ENCODE results near the gene PAK5. TPM values are rescaled to one million over a fixed set of nuclear protein-coding genes. Genes with fewer than 3 reads are reported as not detected.

The PAK5 gene
- total RNA-seq, 1 donor: not detected

DNA sequence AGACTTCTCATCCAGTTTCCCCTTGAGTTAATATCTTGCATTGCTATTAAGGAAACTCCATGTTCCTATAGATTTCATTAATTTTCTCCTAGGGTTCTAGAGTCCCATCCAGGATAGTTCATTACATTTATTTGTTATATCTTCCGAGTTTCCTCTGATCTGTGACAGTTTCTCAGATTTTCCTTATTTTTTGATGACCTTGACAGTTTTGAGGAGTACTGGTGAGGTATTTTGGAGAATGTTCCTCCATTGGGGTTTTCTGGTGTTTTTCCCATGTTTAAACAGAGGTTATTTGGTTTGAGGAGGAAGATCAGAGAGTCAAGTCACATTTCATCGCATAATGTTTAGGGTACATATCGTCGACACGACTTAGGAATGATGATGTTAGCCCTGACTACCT is 256.7 kb downstream of the PAK5 start:
- no peak for DNase-seq (ENCODE audit: low read depth in 2 of 3, low spot score in 2 of 3)

DNA sequence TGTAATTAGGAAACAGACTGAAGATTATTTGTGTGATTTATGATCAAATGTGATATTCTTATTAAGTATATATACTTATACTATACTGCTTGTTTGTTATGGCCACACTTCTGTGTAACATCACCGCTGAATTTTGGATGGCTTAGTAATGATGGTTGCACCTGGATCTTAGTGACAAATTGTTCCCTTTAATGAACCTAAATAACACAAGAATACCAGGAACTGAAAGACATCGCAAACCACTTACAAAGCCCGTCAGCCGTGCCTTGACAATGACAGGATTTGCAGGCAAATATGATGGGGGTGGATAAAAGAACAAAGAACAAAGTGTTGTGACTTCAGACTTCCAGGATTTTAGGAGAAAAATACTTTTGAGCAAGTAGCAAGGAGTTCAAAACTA is 257.4 kb downstream of the PAK5 start:
- no peak for DNase-seq (ENCODE audit: low read depth in 2 of 3, low spot score in 2 of 3)

DNA sequence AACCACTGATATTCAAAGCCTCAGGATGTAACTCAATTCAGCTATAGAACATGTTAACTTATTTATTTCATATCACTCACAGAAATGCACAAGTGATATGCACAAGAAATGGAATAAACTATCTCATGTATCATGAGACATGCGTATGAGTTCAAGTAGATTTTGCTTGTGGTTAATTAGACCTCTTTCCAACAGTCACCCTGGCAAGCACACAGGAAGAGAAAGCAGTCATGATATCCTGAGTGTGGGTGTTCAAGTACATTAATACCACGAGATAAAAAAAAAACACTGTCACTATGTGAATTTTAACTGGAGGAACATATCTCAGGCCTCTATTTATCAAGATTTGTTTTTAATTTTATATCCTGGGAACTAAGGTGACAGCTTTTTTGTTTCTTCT is 260.3 kb downstream of the PAK5 start:
- DNase-seq (ENCODE audit: low read depth in 2 of 3, low spot score in 2 of 3): peak in 2 of 3 donors; percentile 2 to 8

DNA sequence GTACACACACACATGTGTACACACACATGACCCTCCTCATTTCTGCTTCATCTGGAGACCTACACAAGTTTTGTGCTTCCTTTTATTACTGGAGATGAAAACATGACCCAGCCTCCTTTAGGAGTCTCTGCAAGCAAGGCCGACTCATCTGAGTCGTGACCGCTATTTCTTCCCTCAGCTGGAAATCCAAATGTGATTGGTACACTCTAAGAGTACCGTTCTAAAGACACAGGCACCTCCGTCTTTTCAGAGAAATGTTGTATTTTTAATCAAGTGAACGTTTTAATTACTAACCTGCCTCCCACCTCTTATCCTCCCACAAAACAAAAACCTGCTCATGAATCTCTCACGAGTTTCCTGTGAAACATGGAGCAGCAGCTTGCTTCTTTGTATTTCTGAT is 261.5 kb downstream of the PAK5 start:
- DNase-seq (ENCODE audit: low read depth in 2 of 3, low spot score in 2 of 3): no peak

DNA sequence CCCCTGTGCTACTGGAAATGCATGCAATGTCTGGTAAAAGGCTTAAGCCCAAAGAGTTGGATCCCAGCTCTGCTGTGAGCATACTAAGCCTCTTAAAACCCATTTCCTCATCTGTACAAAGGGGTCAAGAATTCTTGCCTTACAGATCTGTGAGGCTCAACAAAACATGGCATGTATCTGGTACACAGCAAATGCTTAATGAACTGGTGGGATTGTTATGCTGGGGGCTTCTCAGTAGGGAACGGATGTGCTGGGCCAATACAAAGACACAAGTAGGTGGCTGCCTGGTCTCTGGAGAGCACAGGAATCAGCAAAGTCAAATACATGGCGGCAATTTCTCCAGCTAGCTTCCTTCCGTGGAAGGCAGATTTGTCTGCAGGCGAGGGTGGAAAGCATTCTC is 262.2 kb downstream of the PAK5 start:
- no peak for DNase-seq (ENCODE audit: low read depth in 2 of 3, low spot score in 2 of 3)

DNA sequence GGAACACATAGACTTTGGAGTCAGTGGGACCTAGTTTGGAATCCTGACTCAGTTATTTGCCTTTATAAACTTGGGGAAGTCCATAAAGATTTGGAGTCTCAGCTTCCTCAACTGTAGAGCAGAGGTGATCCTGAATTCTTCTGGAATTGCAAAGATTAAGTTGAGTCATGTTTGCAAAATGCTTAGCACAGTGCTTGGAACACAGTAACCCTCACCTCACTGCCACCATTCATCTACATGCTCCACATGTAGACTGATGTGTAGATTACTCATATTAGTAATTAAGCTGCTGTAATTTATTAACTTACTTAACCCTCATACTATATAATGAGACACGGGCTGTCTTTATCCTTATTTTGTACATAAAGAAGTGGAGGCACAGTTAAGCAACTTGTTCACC is 263.0 kb downstream of the PAK5 start:
- no peak for DNase-seq (ENCODE audit: low read depth in 2 of 3, low spot score in 2 of 3)

DNA sequence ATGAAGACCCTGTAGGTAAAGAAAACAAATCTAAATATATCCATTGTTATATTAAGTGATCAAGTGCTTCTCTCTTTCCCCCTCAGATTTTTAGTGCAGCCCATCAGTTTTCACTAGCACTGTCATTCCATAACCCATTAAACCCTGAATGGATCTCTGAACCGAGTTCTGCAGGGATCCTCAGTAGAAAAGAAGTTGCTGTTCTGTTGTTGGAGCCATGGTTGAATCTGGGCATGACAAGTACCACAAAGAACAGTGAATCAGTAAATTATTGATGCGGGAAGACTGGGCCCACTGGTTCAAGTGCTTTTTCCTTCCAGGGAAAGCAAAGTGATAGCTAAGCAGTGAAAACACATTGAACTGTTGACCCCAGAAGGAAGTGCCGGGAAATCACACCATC is 264.1 kb downstream of the PAK5 start:
- DNase-seq (ENCODE audit: low read depth in 2 of 3, low spot score in 2 of 3): no peak

DNA sequence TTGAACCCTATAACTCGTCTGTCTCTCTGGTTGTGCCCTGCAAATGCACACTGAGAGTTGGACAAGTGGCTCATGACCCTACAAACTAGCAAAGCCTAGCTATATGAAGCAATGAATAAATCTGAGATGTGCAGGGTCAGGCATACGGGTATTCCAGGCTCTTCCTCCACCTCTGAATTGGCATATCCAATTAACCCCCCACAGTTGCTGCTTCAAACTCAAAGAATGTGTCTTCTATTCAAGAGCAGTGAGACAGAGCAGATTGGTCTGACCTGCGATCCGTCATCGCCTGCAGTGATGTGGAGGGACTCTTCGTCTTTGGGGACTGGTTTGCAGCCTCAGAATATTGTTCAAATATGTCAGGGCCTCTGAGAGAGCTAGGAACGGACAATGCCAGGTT is 264.7 kb downstream of the PAK5 start:
- DNase-seq (ENCODE audit: low read depth in 2 of 3, low spot score in 2 of 3): no peak

DNA sequence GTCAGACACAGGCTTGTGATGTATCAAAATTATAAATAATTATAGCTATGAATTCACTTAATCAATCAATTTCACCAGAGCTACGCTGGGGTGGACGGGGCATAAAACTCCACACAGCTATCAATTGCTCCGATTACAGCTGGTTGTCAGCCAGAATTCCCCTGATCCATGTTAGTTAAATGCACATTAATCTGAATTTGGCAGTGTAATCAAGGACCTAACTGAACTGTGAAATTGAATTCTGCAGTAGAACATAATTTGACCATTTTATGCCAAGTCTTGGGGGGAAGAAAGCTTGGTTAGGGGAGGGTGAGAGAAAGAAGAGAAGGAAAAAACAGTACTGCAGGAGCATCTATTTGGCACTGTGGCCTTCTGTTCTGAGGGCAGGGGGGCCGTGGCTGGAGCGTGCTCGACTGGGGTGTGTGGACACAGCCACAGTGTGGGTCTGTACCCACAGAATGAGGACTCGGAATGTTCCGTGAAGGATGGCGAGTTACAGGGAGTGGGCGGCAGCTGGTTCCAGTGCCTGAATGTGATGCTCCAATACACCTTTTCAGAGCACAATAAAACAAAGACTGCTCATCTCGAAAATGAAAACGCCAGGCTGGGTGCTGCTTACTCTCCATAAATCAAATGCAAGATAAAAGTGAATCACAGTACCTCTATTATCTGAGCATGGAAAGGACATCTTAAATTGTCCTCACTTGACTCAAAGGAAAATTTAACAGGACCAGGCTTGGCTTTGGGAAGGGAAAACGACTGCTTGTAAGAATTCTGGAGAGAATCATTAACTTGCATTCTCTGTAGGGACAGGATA is 265.3 kb downstream of the PAK5 start:
- no peak for DNase-seq (ENCODE audit: low read depth in 2 of 3, low spot score in 2 of 3)

DNA sequence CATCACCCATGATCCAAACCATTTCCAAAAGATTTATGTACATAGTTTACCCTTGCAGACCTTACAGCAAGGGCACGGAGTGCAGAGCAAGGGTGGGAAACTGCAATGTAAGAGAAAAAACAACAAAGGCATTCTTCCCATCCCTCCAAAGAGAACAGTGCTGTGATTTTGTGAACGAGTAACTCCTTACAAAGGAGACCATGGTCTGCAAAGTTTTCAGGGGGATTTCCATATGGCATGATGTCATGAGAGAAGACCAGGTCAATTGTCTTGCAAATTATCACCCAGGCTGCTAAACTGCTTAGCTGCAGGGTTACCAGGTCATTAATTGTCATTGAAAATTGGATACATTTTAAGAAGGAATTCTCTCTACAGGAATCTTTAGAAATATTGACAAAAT is 266.2 kb downstream of the PAK5 start:
- no peak for DNase-seq (ENCODE audit: low read depth in 2 of 3, low spot score in 2 of 3)

DNA sequence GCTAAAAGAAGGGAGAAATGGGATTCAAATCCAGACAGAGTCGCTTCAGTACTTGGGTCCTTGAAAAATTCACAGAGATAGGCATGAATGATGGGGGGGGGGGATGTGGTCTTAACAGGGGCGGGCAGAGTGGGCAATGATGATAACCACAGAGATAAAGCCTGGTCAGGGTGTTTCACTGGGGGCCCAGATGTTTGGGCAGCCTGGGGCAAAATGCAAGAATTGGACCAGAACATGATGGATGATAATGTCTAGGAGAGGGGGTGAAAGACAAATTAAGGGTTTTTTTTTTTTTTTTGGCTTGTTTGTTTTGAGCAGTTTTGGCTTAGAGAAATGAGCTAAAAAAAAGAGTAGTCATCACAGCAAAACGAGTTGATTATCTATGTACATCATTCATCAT is 267.1 kb downstream of the PAK5 start:
- no peak for DNase-seq (ENCODE audit: low read depth in 2 of 3, low spot score in 2 of 3)

DNA sequence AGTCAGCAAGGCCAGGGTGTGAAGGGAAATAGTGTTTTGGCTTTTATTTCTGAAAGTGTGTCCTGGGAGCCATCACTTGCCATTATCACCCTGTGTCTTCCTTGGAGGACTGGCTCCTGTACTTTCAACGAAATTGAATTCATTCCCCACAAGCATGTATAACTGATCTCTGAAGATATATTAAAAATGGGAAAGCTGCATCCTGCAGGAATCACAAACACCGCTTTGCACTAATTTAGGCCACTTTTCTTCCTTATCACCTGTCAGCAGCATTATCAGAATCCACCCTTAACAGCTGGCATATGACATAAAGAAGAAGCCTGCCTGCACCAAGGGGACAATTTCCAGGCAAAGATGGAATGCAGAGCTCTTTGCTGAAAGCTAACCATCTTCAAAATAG is 268.3 kb downstream of the PAK5 start:
- no peak for DNase-seq (ENCODE audit: low read depth in 2 of 3, low spot score in 2 of 3)

DNA sequence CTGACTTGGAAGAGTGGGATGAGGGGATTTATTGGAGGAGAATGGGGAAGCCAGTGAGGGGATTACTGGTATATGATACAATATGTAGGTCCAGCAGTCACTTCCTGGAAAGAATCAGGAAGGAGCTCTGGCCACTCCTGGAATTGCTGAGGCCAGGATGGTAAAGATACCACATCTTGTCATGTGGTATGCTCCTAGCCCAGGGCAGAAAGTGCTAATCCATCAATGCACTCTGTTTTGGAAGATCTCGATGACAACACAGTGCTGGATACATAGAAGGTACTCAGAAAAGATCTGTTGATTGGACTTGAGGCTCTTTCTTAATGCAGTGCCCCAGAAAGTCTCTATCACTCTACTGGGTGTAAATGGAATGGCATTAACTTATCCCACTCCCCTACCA is 271.9 kb downstream of the PAK5 start:
- no peak for DNase-seq (ENCODE audit: low read depth in 2 of 3, low spot score in 2 of 3)

DNA sequence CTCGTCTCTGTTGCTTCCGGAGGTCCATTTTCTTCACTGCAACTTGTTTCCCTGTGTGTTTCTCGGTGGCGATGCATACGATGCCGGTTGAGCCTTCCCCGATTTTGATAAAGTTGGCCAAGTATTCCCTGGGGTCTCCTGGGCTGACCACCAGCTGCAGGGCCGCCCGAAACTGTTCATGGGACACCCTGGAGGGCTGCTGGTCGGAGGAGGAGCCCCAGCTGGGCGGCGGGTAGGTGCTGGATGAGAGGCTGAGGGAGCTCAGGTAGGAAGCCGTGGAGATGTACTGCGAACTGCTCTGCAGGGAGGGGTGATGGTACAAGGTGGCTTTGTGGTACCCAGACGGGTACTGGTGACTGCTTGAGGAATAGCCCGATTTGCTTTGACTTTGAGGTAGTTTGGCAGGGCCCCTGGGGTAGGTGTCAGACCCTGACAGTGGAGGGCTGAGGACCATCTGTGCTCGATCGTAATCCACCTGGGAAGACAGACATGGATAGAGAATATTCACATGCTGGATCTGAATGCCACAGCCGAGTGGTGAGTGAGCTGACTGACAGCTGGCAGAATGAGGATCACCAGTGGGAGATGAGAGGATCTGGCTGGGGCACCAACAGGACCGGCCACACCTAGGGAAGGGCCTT is 272.8 kb downstream of the PAK5 start:
- no peak for DNase-seq (ENCODE audit: low read depth in 2 of 3, low spot score in 2 of 3)

DNA sequence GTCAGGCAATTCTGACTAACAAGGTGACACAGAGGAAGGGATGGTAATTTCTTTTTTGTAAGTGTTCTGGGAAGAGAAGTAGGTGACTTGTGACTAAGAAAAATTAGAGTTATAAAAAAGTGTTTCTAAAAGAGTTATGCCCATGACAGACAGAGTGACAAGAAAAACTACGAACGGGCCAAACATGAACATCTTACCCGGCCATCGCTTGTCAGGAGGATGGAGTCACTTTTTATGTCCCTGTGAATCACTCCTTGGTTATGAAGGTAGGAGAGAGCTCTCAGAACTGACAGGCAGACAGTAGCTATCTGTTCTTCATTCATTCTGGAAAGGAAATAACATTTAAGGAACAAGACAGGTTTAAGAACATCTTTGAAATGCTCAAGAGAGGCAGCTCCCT is 281.5 kb downstream of the PAK5 start:
- no peak for DNase-seq (ENCODE audit: low read depth in 2 of 3, low spot score in 2 of 3)

DNA sequence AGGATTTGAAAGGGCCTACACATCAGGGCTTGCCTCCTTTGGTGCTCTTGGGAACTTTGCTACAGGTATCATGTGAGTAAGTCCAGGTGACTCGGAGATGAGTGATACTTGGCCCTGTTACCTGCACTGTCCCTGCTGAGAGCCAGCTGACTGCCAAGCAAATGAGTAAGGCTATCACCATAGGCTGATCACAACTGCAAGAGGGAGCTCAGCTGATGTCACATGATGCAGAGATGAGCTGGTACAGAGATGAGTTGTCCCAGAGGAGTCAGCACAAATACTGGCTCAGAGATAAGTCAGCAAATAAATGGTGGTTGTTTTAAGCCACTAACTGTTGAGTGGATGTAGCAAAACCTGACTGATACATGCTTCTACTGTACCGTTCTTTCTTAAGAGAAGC is 283.1 kb downstream of the PAK5 start:
- DNase-seq (ENCODE audit: low read depth in 2 of 3, low spot score in 2 of 3): no peak

DNA sequence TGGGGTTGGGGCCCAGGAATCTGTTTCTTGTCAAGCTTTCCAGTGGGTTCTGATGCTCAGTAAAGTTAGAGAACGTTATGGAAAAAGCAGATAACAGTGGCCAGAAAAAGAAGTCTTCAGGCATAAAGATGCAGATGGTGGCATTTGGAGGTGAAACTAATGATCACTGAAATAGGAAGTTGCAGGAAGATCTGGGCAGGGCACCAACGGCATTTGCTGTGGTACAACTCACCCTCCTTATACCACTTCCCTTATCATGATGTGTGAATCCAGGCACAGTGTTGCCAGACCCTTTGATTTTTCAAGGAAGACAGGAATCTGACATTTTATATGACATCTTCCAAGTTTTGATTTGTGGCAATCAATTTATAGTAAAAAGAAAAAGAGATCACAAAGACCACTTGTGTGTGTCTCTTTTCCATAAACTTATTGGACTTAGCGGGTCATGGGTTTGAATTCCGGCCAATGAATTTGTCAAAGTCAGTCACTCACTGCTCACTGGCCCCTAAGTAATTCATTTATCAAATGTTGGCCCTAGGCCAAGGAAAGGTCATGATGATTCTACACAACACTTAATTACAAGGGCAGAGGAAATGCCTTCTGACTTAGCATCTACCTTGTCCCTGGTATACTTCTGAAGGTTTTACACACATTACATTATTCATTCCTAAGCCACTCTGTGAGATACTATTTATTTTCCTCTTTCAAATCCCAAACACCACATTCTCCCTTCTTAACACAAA is 286.9 kb downstream of the PAK5 start:
- DNase-seq (ENCODE audit: low read depth in 2 of 3, low spot score in 2 of 3): no peak

DNA sequence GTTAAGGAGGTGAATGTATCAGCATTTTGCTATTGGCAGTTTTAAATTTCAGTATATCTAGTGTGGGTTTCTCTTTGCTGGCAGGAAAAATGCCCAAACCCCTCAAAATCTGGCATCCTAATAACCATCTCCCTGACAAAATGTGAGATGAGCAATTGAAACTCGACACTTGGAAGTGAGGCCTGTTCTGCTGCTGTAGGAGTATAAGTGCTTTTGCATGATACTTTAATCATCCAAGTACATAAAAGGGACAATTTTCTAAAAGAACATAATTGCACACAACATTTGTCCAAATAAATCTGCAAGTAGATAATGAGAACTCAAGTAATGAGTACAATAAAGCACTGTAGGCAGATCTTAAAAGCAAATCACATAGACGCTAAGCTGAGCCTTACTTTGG is 288.0 kb downstream of the PAK5 start:
- DNase-seq (ENCODE audit: low read depth in 2 of 3, low spot score in 2 of 3): no peak

DNA sequence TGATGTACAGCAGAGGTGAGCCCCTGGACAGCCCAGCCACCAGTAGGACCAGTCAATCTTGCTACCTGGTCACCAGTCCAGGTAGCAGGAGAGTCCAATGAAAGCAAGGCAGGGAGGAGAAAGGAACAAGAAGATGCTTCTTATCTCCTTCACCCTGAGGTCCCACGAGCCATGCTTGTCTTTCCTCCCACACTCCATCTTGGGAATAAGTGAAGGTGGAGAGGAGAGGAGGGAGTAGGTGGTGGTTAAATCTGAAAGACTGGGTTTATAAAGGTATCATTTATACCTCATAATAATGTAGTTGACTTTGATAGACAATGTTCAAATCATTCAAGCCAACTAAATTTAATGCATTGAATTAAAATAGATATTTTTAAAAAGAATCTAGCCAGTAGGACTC is 288.6 kb downstream of the PAK5 start:
- DNase-seq (ENCODE audit: low read depth in 2 of 3, low spot score in 2 of 3): no peak

DNA sequence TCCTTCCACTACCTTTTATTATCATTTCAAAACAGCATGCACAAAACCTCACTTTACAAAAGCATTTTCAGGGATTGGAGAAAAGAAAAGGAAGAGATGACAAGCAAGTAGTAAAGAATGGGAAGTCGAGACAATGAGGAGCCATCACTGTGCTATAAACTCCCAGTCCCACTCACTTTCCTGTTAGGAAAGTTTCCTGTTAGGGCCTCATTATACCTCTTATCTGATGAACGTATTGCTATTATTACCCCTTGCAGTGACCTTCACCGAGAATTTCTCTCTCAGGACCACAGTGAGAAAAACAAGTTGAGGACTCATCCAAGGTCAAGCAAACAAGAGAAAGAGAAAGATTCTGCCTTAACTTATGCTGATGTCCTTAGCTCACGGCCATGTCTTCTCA is 295.7 kb downstream of the PAK5 start:
- DNase-seq (ENCODE audit: low read depth in 2 of 3, low spot score in 2 of 3): no peak

DNA sequence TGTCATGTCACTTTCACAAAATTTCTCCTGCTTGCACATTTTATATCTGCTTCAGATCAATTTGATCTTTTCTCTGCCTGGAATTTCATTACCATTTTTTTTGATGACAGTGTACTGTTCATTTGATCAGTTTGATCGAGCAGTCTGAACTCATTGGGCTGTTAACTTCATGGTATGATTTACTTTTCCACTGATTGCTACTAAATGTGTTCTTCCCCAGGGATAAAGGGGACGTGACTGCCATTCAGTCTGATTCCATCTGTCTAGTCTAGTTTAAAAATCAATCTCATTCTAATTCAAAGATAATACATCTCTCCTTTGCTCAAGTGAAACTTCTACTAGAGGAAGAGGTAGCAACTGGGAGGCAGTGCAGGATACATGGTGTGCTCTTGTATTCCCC is 303.4 kb downstream of the PAK5 start:
- DNase-seq (ENCODE audit: low read depth in 2 of 3, low spot score in 2 of 3): no peak

DNA sequence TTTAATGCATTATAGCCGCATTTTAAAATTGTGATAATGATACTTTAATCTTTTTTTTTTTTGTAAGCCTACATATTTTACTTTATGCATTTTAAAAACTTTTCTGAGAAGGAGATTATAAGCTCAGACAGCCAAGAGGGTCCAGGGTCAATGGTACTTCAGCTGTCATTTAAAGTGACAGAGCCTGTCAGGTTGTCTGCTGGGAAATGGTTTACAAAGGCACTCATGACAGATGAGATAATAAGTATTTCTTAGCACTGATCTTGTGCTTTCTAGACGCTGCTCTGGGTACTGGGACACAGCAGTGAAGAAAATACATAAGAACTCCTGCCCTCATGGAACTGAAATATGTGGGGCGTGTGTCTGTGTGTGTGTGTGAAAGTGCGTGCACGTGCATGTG is 304.9 kb downstream of the PAK5 start:
- DNase-seq (ENCODE audit: low read depth in 2 of 3, low spot score in 2 of 3): no peak
